Natural killer cell treated with Interleukin-12 subunit alpha and Interleukin-12 subunit beta and Interleukin-15 and Interleukin-18, amount 100 ng/mL, for 72 hours (primary cell): Measurements from ENCODE around the gene FZR1. TPM values are rescaled to one million over a fixed set of nuclear protein-coding genes. Genes with fewer than 3 reads are reported as not detected.
"Not testable (repeated sequence)": the region's sequence is repeated elsewhere in the genome, so short reads cannot be mapped to it uniquely, and the experiment has no call there.

Experiments used
- ATAC-seq, 2 donors: fragments of 150-1000 bp; cut with Tn5 transposase in 1 of 2; sonication (Bioruptor Pico), chemical (Tn5 transposase) in 1 of 2; 2 replicates each; pipeline ENCODE4 v1.10.0; 2021
- DNase-seq: peaks from one replicate; pipeline ENCODE4 v3.0.0; 2022; ENCODE audit warnings: low spot score
- H3K27ac Mint-ChIP-seq, 2 donors: 1 replicate in 1 of 2; 2 replicates in 1 of 2; pipeline ENCODE4 v1.8.0; 2022; ENCODE audit warnings: mixed read lengths in 2 of 2, mild to moderate bottlenecking in 1 of 2, moderate library complexity in 1 of 2
- H3K27me3 Mint-ChIP-seq, 2 donors: 1 replicate in 1 of 2; 2 replicates in 1 of 2; pipeline ENCODE4 v1.8.0; 2022; ENCODE audit warnings: mixed read lengths in 2 of 2
- H3K36me3 Mint-ChIP-seq: one replicate; pipeline ENCODE4 v1.8.0; 2022; ENCODE audit warnings: mixed read lengths
- H3K4me1 Mint-ChIP-seq, 2 donors: 1 replicate in 1 of 2; 2 replicates in 1 of 2; pipeline ENCODE4 v1.8.0; 2022; ENCODE audit warnings: low read depth in 2 of 2, mixed read lengths in 2 of 2, mild to moderate bottlenecking in 1 of 2
- H3K4me3 Mint-ChIP-seq: one replicate; pipeline ENCODE4 v1.8.0; 2022; ENCODE audit warnings: mixed read lengths
- H3K9me3 Mint-ChIP-seq: 2 replicates; pipeline ENCODE4 v1.8.0; 2022; ENCODE audit warnings: mixed read lengths
- total RNA-seq, 2 donors: library from RNA; stranded (reverse); gene quantifications; one replicate each; pipeline ENCODE4 v1.2.3, GENCODE V29; 2022

The FZR1 gene
- total RNA-seq, 2 donors from 2014 or later, result 51.4 to 63.0 TPM

GRCh38 chr19:3496392-3497273 lies 9.5 kb upstream of the FZR1 start:
- no peaks in the 10 kb centered on the region for H3K27me3 Mint-ChIP-seq
- H3K27ac Mint-ChIP-seq, result no peak overlapping the region
- DNase-seq, result no peak
- no peak overlapping the region for H3K4me3 Mint-ChIP-seq
- H3K4me1 Mint-ChIP-seq, result peaks cover 19 to 24% of the 10 kb centered on the region in 2 donors
- no peaks in the 10 kb centered on the region for H3K9me3 Mint-ChIP-seq
- no peak for ATAC-seq
- H3K36me3 Mint-ChIP-seq, result no peaks in the 10 kb centered on the region

GRCh38 chr19:3497757-3498520 lies 8.2 kb upstream of the FZR1 start:
- DNase-seq (no peak), ATAC-seq (no peak)
- Mint-ChIP-seq H3K9me3 (no peaks in the 10 kb centered on the region), H3K27ac (no peak overlapping the region), H3K4me3 (no peak overlapping the region), H3K4me1 (peaks cover 19 to 24% of the 10 kb centered on the region in 2 donors), H3K27me3 (no peaks in the 10 kb centered on the region), H3K36me3 (no peaks in the 10 kb centered on the region)

DNA sequence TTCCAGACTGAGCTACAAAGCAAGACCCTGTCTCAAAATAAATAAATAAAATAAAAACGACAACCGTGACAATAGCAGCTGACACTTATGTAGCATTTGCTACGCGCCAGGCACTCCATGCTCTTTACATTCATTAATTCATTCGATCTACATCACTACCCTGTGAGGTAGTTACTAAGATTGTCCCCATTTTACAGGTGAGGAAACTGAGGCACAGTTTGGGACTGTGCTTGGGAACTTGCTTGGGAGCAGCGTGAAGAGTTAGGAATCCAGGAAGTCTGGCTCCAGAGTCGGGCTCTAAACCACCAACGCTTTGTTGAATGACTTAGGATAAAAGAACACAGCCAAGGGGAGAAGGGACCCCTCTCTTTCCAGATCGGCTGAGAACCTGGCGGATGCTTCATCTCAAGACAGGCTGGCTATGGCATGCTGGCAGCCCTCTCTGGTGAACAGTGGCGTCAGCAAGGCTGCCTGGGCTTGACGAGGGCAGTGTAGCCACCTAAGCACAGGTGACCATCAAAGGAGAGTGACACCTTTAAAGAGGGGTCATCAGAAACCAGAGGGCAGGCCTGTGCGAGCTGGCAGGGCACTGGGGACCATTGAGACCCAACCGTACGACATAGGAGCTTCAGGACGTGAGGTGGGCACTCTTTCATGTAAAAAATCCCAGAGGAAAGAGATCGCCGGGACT lies 6.2 kb upstream of the FZR1 start:
- H3K36me3 Mint-ChIP-seq, result no peaks in the 10 kb centered on the region
- ATAC-seq, result peak in 1 of 2 donors; percentile 11
- no peaks in the 10 kb centered on the region for H3K9me3 Mint-ChIP-seq
- peak overlapping the region; percentile 98 for H3K4me3 Mint-ChIP-seq
- H3K4me1 Mint-ChIP-seq, result peaks cover 24 to 29% of the 10 kb centered on the region in 2 donors
- no peaks in the 10 kb centered on the region for H3K27me3 Mint-ChIP-seq
- DNase-seq, result no peak
- peak overlapping the region; percentile 98 to 99 for H3K27ac Mint-ChIP-seq

GRCh38 chr19:3500429-3501101 lies 5.5 kb upstream of the FZR1 start, which contains the start of gene DOHH:
DOHH (minus strand) TSS chr19:3500674; CDS start chr19:3496814, 3,860 bp downstream.
- H3K4me1 Mint-ChIP-seq, result peaks cover 25 to 31% of the 10 kb centered on the region in 2 donors
- DNase-seq (peak; percentile 94), ATAC-seq (peak; percentile 93 to 95)
- H3K4me3 Mint-ChIP-seq, result peak within 1 kb of the TSS; percentile 98
- peak within 1 kb of the TSS; percentile 98 to 99 for H3K27ac Mint-ChIP-seq
- H3K36me3 Mint-ChIP-seq, result no peaks in the 10 kb centered on the region
- no peaks in the 10 kb centered on the region for H3K27me3 Mint-ChIP-seq
- H3K9me3 Mint-ChIP-seq, result no peaks in the 10 kb centered on the region

GRCh38 chr19:3501780-3502179 lies 4.3 kb upstream of the FZR1 start:
- Mint-ChIP-seq H3K27ac (no peak overlapping the region), H3K4me1 (peaks cover 30 to 38% of the 10 kb centered on the region in 2 donors), H3K9me3 (no peaks in the 10 kb centered on the region), H3K36me3 (no peaks in the 10 kb centered on the region), H3K4me3 (no peak overlapping the region), H3K27me3 (no peaks in the 10 kb centered on the region)
- no peak for ATAC-seq
- DNase-seq, result no peak

- no peak for DNase-seq
- Mint-ChIP-seq H3K36me3 (no peaks in the 10 kb centered on the region), H3K4me3 (no peak overlapping the region), H3K27me3 (no peaks in the 10 kb centered on the region), H3K9me3 (no peaks in the 10 kb centered on the region), H3K4me1 (peaks cover 33 to 42% of the 10 kb centered on the region in 2 donors), H3K27ac (peak overlapping the region in 1 of 2 donors; percentile 86)
- ATAC-seq, result no peak
Measured at GRCh38 chr19:3503036-3503572, 3.0 kb upstream of the FZR1 start.

DNA sequence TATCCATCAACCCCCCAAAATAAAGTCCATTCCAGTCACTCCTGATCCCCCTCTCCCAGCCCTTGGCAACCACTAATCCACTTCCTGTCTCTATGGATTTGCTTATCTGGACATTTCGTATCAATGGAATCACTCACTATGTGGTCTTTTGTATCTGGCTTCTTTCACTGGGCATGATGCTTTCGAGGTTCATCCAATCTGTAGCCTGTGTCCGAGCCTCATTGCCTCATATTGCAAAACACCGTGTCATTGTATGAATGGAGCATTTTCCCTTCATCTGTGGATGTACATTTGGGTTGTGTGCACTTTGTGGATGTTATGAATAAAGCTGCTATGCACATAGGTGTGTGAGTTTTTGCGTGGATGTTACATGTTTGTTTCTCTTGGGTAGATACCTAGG lies 1.4 kb upstream of the FZR1 start:
- Mint-ChIP-seq H3K4me3 (peak overlapping the region; percentile 25), H3K9me3 (no peaks in the 10 kb centered on the region), H3K27me3 (no peaks in the 10 kb centered on the region), H3K4me1 (peaks cover 41 to 43% of the 10 kb centered on the region in 2 donors), H3K36me3 (no peaks in the 10 kb centered on the region), H3K27ac (peak overlapping the region in 1 of 2 donors; percentile 86)
- DNase-seq (no peak), ATAC-seq (no peak)

DNA sequence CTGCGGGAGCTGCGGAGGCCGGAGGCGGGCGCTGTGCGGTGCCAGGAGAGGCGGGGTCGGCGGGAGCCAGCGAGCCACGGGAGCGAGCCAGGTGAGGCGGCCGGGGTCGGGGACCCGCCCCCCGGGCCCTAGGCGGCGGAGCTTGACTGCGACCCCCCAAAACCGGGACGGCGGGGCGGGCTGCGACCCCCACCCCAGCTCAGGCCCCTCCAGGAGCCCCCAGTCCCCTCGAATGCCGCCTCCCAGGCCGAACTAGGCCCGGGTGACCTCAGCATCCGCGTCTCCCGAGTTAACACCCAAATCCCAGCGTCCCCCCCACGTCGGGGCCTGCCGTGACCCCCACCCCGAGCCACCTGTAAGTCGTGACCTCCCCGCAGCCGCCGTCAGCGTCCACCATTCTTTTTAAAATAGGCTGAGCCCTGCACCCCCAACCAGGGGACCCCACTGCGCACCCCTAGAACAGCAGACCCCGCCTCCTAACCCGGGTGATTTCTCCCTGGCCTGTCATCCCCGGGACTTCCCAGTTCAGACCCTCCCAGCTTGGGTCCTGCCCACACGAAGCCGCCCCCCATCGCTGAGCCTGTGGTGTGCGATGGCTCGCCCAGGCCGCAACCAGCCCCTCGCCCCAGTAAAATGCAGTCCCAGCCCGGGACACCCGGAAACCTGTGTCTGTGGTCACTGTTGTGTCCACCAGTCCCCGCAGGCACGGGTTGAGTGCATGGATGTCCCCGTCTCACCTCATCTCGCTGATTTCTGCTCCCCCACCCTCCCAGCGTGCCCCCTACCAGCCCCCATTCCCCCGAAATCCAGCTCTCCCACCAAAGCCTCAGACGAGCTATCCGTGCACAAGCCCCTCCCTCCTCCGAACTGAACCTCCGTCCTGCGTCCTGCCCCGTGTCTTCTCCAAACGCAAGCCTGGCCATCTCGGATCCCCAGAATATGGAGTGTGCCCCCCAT lies 551 bp downstream of the FZR1 start:
- Mint-ChIP-seq H3K36me3 (no peaks in the 10 kb centered on the region), H3K4me1 (peaks cover 37 to 40% of the 10 kb centered on the region in 2 donors), H3K4me3 (peak overlapping the region; percentile 95), H3K27ac (peak overlapping the region; percentile 86 to 92), H3K9me3 (no peaks in the 10 kb centered on the region), H3K27me3 (no peaks in the 10 kb centered on the region)
- DNase-seq (no peak), ATAC-seq (no peak)

GRCh38 chr19:3507371-3508120 lies 1.4 kb downstream of the FZR1 start:
- DNase-seq (no peak), ATAC-seq (no peak)
- peaks cover 37 to 45% of the 10 kb centered on the region in 2 donors for H3K4me1 Mint-ChIP-seq
- H3K36me3 Mint-ChIP-seq, result no peaks in the 10 kb centered on the region
- peak overlapping the region; percentile 95 for H3K4me3 Mint-ChIP-seq
- no peaks in the 10 kb centered on the region for H3K9me3 Mint-ChIP-seq
- no peaks in the 10 kb centered on the region for H3K27me3 Mint-ChIP-seq
- H3K27ac Mint-ChIP-seq, result peak overlapping the region; percentile 61 to 92

- not testable (repeated sequence) for H3K9me3 Mint-ChIP-seq, DNase-seq, H3K27ac Mint-ChIP-seq
Measured at GRCh38 chr19:3508121-3508661, 2.1 kb downstream of the FZR1 start.

GRCh38 chr19:3508771-3509535 lies 2.8 kb downstream of the FZR1 start:
- Mint-ChIP-seq H3K36me3 (no peaks in the 10 kb centered on the region), H3K9me3 (no peaks in the 10 kb centered on the region), H3K4me1 (peaks cover 37 to 48% of the 10 kb centered on the region in 2 donors), H3K4me3 (peak overlapping the region; percentile 50), H3K27ac (peak overlapping the region; percentile 0 to 34), H3K27me3 (no peaks in the 10 kb centered on the region)
- DNase-seq (no peak), ATAC-seq (no peak)

More at GRCh38 chr19:3508121-3508661, 2.1 kb downstream of the FZR1 start:
- not testable (repeated sequence) for H3K27me3 Mint-ChIP-seq, ATAC-seq, H3K36me3 Mint-ChIP-seq
- peak overlapping the region; percentile 50 for H3K4me3 Mint-ChIP-seq
- peaks cover 37 to 45% of the 10 kb centered on the region in 2 donors for H3K4me1 Mint-ChIP-seq
